C4-2B (cell line): ENCODE measurements around the gene EIF4E1B.
A peak's percentile ranks its signal among the peaks of the same experiment; 100 is the strongest.

Experiments used
- H3K27ac ChIP-seq: fragments of 450-650 bp; 2 replicates; pipeline ENCODE4 v1.5.1; 2017
- CTCF ChIP-seq: fragments of 450-650 bp; conservative IDR thresholded peaks from 2 replicates; pipeline ENCODE4 v1.5.1; 2017; ENCODE audit warnings: mild to moderate bottlenecking
- ZFX ChIP-seq: fragments of 450-650 bp; IDR thresholded peaks from 2 replicates; pipeline ENCODE4 v1.6.1; 2017

Gene EIF4E1B

GRCh38 chr5:176638437-176638836 is 8.0 kb downstream of the EIF4E1B start:
- H3K27ac ChIP-seq = no peak overlapping the region
- TF ChIP-seq CTCF (no peak), ZFX (no peak)

- TF ChIP-seq ZFX = no peak
- no peak for TF ChIP-seq CTCF
- H3K27ac ChIP-seq = no peak overlapping the region
Measured at GRCh38 chr5:176639208-176639607, 8.7 kb downstream of the EIF4E1B start.

GRCh38 chr5:176639981-176640380 is 9.5 kb downstream of the EIF4E1B start:
- 0 out of 2 replicates have a peak, but pooled peaks have one; percentile 10 for TF ChIP-seq ZFX
- TF ChIP-seq CTCF = no peak
- no peak overlapping the region for H3K27ac ChIP-seq

- no peak overlapping the region for H3K27ac ChIP-seq
- no peak for TF ChIP-seq CTCF
Measured at GRCh38 chr5:176640616-176641015, 10.1 kb downstream of the EIF4E1B start.

GRCh38 chr5:176642675-176643490 is 12.4 kb downstream of the EIF4E1B start:
- no peak for TF ChIP-seq ZFX

GRCh38 chr5:176643491-176644219 is 13.2 kb downstream of the EIF4E1B start:
- TF ChIP-seq ZFX (no peak), CTCF (no peak)
- H3K27ac ChIP-seq = no peak overlapping the region

More at GRCh38 chr5:176642675-176643490, 12.4 kb downstream of the EIF4E1B start:
- H3K27ac ChIP-seq = no peak overlapping the region

GRCh38 chr5:176644294-176644693 is 13.8 kb downstream of the EIF4E1B start:
- TF ChIP-seq CTCF = no peak
- no peak for TF ChIP-seq ZFX
- H3K27ac ChIP-seq = no peak overlapping the region
